Panc1 (cell line): ENCODE measurements around the gene NEGR1. TPM values are rescaled to one million over a fixed set of nuclear protein-coding genes. Genes with fewer than 3 reads are reported as not detected.

Experiments used
- ATAC-seq: fragments of 200-7000 bp; cut with Tn5 transposase; 2 replicates; pipeline ENCODE4 v1.9.1; 2020; ENCODE audit warnings: mild to moderate bottlenecking, moderate library complexity
- BruUV-seq: library from RNA; stranded (reverse); fragments of 400-500 nt; replicated peaks from 2 replicates; lab custom pipeline; 2021; lab: Mats Ljungman, UMichigan
- CTCF ChIA-PET: fragments of 300-600 bp; sonication (Branson Sonifier 250); formaldehyde crosslinking; loops from one replicate; lab custom pipeline; 2022; ENCODE audit warnings: antibody characterized with exemption; lab: Charles Lee
- POLR2A ChIA-PET: fragments of 300-600 bp; sonication (Branson Sonifier 250); formaldehyde crosslinking; loops from one replicate; lab custom pipeline; 2022; ENCODE audit warnings: antibody characterized with exemption; lab: Charles Lee
- DNase-seq: peaks from one replicate; pipeline ENCODE4 v3.0.0-alpha.2; 2010; ENCODE audit warnings: low read depth, low spot score
- H3K27ac ChIP-seq: 2 replicates; pipeline ENCODE4 v1.5.1; 2011; ENCODE audit warnings: mild to moderate bottlenecking, low read length, inconsistent platforms
- H3K27me3 ChIP-seq: fragments of 200-500 bp; sonication (Bioruptor generic); 2 replicates; pipeline ENCODE4 v1.6.0; 2014; ENCODE audit warnings: low read length, inconsistent platforms; ENCODE audit not compliant: control insufficient read depth, insufficient read depth
- H3K36me3 ChIP-seq: fragments of 200-500 bp; sonication (Bioruptor generic); 2 replicates; pipeline ENCODE4 v1.5.1; 2014; ENCODE audit warnings: inconsistent platforms, mild to moderate bottlenecking, low read length, moderate library complexity; ENCODE audit not compliant: control insufficient read depth, insufficient read depth
- H3K4me1 ChIP-seq: 2 replicates; pipeline ENCODE4 v1.5.1; 2011; ENCODE audit warnings: inconsistent platforms, mild to moderate bottlenecking, low read length, moderate library complexity; ENCODE audit not compliant: control insufficient read depth, insufficient read depth
- H3K4me3 ChIP-seq, 2 experiments: 2 replicates each; pipeline ENCODE4 v1.5.1; 2011 to 2012; ENCODE audit warnings: low read depth in 2 of 2, low read length in 2 of 2, mild to moderate bottlenecking in 2 of 2, inconsistent platforms in 1 of 2, moderate library complexity in 1 of 2
- H3K9me3 ChIP-seq: fragments of 200-500 bp; sonication (Bioruptor generic); 2 replicates; pipeline ENCODE4 v1.5.1; 2014; ENCODE audit warnings: low read depth, mild to moderate bottlenecking, inconsistent platforms, low read length, moderate library complexity; ENCODE audit not compliant: control insufficient read depth, insufficient read depth
- POLR2AphosphoS5 ChIP-seq: IDR thresholded peaks from 2 replicates; pipeline ENCODE4 v1.6.1; 2012; ENCODE audit warnings: mild to moderate bottlenecking, low read depth, low read length, moderate library complexity
- SIN3A ChIP-seq: IDR thresholded peaks from 2 replicates; pipeline ENCODE4 v1.6.1; 2012; ENCODE audit warnings: low read depth, mild to moderate bottlenecking, low read length, moderate library complexity, borderline replicate concordance; ENCODE audit not compliant: insufficient read depth
- TCF7L2 ChIP-seq: IDR thresholded peaks from 2 replicates; pipeline ENCODE4 v1.6.1; 2011; ENCODE audit warnings: mild to moderate bottlenecking, low read depth, low read length, inconsistent platforms
- in situ Hi-C: cut with HindIII; loops from 2 replicates; pipeline ENCODE4 v1.10.0; 2016; ENCODE audit warnings: low sequenced_read_pairs, low pct_unique_long_range_greater_than_20kb
- intact Hi-C: fragments of 100-400 bp; cut with micrococcal nuclease; formaldehyde crosslinking; loops from one replicate; pipeline ENCODE4 v1.10.0; 2022; ENCODE audit not compliant: unreplicated experiment
- total RNA-seq: library from RNA; stranded (reverse); gene quantifications from one replicate; pipeline ENCODE4 v1.2.1, GENCODE V29; 2021; ENCODE audit not compliant: unreplicated experiment
- TF ChIP-seq, protein P1 (sequence below), 2 experiments: IDR thresholded peaks; 2 replicates each; pipeline ENCODE4 v1.6.1; 2011 to 2012; ENCODE audit warnings: low read depth in 2 of 2, control low read depth in 1 of 2, low read length in 1 of 2, mild to moderate bottlenecking in 1 of 2, moderate library complexity in 1 of 2; ENCODE audit not compliant: insufficient read depth in 1 of 2
- TF ChIP-seq, protein P2 (sequence below): fragments of 450-650 bp; IDR thresholded peaks from 2 replicates; pipeline ENCODE4 v1.5.1; 2017; ENCODE audit warnings: mild to moderate bottlenecking

The NEGR1 gene
- total RNA-seq, 1 experiment from 2014 or later, result 2.7 TPM

DNA sequence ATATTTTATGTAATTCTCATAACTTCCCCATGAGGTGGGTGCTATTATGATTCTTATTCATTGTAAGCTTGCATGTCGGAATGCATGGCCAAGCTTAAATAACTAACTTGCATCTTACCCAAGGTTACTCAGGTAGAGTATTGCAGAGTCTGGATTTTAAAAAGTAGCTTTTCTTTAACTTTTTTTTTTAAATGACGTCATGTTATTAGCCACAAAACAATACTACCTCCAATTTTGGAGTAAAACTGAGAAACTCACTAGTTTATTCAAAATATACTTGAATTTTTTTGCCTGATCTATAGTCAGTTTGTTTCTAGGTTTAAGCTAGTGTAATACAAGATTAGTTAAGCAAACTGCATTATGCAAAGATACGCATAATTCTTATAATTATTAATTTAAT is 57.8 kb downstream of the NEGR1 start:
- TF ChIP-seq, protein P1, sequence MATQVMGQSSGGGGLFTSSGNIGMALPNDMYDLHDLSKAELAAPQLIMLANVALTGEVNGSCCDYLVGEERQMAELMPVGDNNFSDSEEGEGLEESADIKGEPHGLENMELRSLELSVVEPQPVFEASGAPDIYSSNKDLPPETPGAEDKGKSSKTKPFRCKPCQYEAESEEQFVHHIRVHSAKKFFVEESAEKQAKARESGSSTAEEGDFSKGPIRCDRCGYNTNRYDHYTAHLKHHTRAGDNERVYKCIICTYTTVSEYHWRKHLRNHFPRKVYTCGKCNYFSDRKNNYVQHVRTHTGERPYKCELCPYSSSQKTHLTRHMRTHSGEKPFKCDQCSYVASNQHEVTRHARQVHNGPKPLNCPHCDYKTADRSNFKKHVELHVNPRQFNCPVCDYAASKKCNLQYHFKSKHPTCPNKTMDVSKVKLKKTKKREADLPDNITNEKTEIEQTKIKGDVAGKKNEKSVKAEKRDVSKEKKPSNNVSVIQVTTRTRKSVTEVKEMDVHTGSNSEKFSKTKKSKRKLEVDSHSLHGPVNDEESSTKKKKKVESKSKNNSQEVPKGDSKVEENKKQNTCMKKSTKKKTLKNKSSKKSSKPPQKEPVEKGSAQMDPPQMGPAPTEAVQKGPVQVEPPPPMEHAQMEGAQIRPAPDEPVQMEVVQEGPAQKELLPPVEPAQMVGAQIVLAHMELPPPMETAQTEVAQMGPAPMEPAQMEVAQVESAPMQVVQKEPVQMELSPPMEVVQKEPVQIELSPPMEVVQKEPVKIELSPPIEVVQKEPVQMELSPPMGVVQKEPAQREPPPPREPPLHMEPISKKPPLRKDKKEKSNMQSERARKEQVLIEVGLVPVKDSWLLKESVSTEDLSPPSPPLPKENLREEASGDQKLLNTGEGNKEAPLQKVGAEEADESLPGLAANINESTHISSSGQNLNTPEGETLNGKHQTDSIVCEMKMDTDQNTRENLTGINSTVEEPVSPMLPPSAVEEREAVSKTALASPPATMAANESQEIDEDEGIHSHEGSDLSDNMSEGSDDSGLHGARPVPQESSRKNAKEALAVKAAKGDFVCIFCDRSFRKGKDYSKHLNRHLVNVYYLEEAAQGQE (IDR thresholded peaks at IDR 0.05; ENCODE audit: insufficient read depth in 1 of 2, low read depth in 2 of 2, low read length in 1 of 2), result no peak
- no peak for TF ChIP-seq TCF7L2
- TF ChIP-seq SIN3A, result no peak
- TF ChIP-seq, protein P2, sequence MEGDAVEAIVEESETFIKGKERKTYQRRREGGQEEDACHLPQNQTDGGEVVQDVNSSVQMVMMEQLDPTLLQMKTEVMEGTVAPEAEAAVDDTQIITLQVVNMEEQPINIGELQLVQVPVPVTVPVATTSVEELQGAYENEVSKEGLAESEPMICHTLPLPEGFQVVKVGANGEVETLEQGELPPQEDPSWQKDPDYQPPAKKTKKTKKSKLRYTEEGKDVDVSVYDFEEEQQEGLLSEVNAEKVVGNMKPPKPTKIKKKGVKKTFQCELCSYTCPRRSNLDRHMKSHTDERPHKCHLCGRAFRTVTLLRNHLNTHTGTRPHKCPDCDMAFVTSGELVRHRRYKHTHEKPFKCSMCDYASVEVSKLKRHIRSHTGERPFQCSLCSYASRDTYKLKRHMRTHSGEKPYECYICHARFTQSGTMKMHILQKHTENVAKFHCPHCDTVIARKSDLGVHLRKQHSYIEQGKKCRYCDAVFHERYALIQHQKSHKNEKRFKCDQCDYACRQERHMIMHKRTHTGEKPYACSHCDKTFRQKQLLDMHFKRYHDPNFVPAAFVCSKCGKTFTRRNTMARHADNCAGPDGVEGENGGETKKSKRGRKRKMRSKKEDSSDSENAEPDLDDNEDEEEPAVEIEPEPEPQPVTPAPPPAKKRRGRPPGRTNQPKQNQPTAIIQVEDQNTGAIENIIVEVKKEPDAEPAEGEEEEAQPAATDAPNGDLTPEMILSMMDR, result no peak
- TF ChIP-seq POLR2AphosphoS5, result no peak
- ATAC-seq (no peak), DNase-seq (no peak)
- no peaks in the 10 kb centered on the region for H3K36me3 ChIP-seq
- H3K4me1 ChIP-seq, result no peaks in the 10 kb centered on the region
- ChIA-PET POLR2A (no interaction called here), CTCF (no interaction called here)
- no peaks in the 10 kb centered on the region for H3K9me3 ChIP-seq
- H3K4me3 ChIP-seq, result no peak overlapping the region
- in situ Hi-C loops, result no loop called here
- H3K27ac ChIP-seq, result no peak overlapping the region
- intact Hi-C loops, result no loop called here
- no peaks in the 10 kb centered on the region for H3K27me3 ChIP-seq
- BruUV-seq, result no TSS peak

DNA sequence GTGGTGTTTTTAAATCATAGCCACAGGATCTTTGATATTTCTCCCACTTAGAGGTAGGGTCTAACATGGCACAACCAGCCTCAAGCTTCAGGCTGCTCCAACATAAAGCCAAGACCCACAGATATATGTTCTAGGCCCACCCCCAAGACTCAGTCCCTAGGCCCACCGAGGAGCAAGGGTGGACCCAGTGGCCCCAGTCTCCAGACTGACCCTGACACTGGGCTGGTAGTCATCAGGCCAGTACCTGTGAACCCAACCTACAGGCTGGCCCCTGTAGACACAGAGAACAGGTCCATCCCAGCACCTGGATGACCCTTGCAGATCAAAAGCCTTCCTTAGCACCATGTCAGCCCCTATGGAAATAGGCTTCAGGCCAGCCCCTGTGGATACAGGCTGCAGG is 60.5 kb downstream of the NEGR1 start:
- POLR2A ChIA-PET, result no interaction called here
- no peaks in the 10 kb centered on the region for H3K4me1 ChIP-seq
- no peaks in the 10 kb centered on the region for H3K27me3 ChIP-seq
- intact Hi-C loops (no loop called here), in situ Hi-C loops (no loop called here)
- H3K27ac ChIP-seq, result no peak overlapping the region
- CTCF ChIA-PET, result no interaction called here
- ATAC-seq (no peak), DNase-seq (no peak)
- no TSS peak for BruUV-seq
- no peaks in the 10 kb centered on the region for H3K9me3 ChIP-seq
- no peak overlapping the region for H3K4me3 ChIP-seq
- TF ChIP-seq POLR2AphosphoS5, result no peak
- no peak for TF ChIP-seq SIN3A
- TF ChIP-seq, protein P2, result no peak
- TF ChIP-seq TCF7L2, result no peak
- TF ChIP-seq, protein P1 (IDR thresholded peaks at IDR 0.05; ENCODE audit: insufficient read depth in 1 of 2, low read depth in 2 of 2, low read length in 1 of 2), result no peak
- no peaks in the 10 kb centered on the region for H3K36me3 ChIP-seq
